Activated CD4-positive, alpha-beta T cell treated with anti-CD3 and anti-CD28 coated beads for 36 hours (primary cell): ENCODE data around the gene PODXL. TPM values are rescaled to one million over a fixed set of nuclear protein-coding genes. Genes with fewer than 3 reads are reported as not detected.

Experiments
- ATAC-seq: fragments of 200-7000 bp; cut with Tn5 transposase; one replicate; pipeline ENCODE4 v1.10.0; 2021; ENCODE audit warnings: mild to moderate bottlenecking, moderate library complexity
- CTCF ChIA-PET: fragments of 350-600 bp; sonication (Branson Sonifier 250); formaldehyde crosslinking; loops from one replicate; lab custom pipeline; 2021; ENCODE audit warnings: antibody characterized with exemption; lab: Charles Lee
- POLR2A ChIA-PET: fragments of 350-600 bp; sonication (Branson Sonifier 250); formaldehyde crosslinking; loops from one replicate; lab custom pipeline; 2021; ENCODE audit warnings: antibody characterized with exemption, inconsistent platforms; lab: Charles Lee
- DNase-seq: peaks from one replicate; pipeline ENCODE4 v3.0.0-alpha.2; 2020
- H3K27ac Mint-ChIP-seq: one replicate; pipeline ENCODE4 v1.8.0; 2021; ENCODE audit warnings: mixed read lengths
- H3K27me3 Mint-ChIP-seq: one replicate; pipeline ENCODE4 v1.8.0; 2021; ENCODE audit warnings: mixed read lengths
- H3K36me3 Mint-ChIP-seq: one replicate; pipeline ENCODE4 v1.8.0; 2021; ENCODE audit warnings: low read depth, mixed read lengths
- H3K4me1 Mint-ChIP-seq: one replicate; pipeline ENCODE4 v1.8.0; 2021; ENCODE audit warnings: mixed read lengths
- H3K4me3 Mint-ChIP-seq: one replicate; pipeline ENCODE4 v1.8.0; 2021; ENCODE audit warnings: mild to moderate bottlenecking, moderate library complexity, mixed read lengths
- H3K9me3 Mint-ChIP-seq: one replicate; pipeline ENCODE4 v1.8.0; 2021; ENCODE audit warnings: low read depth, mixed read lengths
- intact Hi-C, 2 experiments: fragments of 100-400 bp; cut with DNase I in 1 of 2; cut with micrococcal nuclease in 1 of 2; formaldehyde crosslinking; loops; one replicate each; pipeline versions ENCODE4 v1.14.2 to v1.15.1; 2022 to 2024; cut with DNase I, micrococcal nuclease
- total RNA-seq, 2 experiments: library from RNA; stranded (reverse); gene quantifications; one replicate each; pipeline ENCODE4 v1.2.3, GENCODE V29; 2021

Gene PODXL
- total RNA-seq, 2 experiments from 2014 or later, result 0.48 to 0.49 TPM

DNA sequence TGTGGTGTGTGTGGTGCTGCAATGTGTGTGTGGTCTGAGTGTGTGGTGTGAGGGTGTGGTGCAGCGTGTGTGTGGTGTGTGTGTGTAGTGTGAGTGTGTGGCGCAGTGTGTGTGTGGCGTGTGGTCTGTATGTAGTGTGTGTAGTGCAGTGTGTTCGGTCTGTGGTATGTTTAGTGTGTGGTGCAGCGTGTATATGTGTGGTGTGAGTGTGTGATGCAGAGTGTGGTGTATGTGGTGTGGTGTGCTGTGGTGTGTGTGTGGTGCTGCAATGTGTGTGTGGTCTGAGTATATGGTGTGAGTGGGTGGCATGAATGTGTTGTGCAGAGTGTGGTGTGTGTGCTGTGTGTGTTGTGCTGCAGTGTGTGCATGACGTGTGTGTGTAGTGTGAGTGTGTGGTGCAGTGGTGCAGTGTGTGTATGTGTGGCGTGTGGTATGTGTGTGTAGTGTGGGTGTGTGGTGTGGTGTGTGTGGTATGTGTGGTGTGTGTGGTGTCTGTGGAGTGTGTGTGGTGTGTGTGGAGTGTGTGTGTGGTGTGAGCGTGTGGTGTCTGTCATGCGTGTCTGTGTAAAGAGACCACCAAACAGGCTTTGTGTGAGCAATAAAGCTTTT lies 31.0 kb upstream of the PODXL start:
- Mint-ChIP-seq H3K36me3 (no peaks in the 10 kb centered on the region), H3K9me3 (no peaks in the 10 kb centered on the region), H3K4me3 (no peak overlapping the region), H3K27ac (no peak overlapping the region), H3K4me1 (no peaks in the 10 kb centered on the region), H3K27me3 (peaks cover 2% of the 10 kb centered on the region)
- intact Hi-C loops, result no loop called here
- ATAC-seq (no peak), DNase-seq (no peak)
- ChIA-PET POLR2A (no interaction called here), CTCF (no interaction called here)

DNA sequence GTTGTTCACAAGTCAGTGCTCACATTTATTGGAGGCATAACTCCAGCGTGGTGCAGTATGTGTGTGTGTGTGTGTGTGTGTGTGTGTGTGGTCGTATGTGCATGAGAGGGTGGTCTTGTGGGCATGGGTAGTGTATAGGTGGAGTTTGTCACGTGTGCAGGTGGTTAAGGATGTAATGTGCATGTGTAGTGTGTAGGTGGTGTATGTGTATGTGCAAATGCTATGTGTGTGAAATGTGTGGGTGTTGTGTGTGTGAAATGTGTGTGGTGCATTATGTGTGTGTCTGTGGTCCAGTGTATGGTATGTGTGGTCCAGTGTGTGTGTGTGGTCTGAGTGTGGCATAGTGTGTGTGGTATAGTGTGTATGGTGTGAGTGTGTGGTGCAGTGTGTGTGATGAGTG lies 30.3 kb upstream of the PODXL start:
- Mint-ChIP-seq H3K9me3 (no peaks in the 10 kb centered on the region), H3K4me1 (no peaks in the 10 kb centered on the region), H3K27ac (no peak overlapping the region), H3K4me3 (no peak overlapping the region), H3K36me3 (no peaks in the 10 kb centered on the region), H3K27me3 (peaks cover 2% of the 10 kb centered on the region)
- no peak for DNase-seq
- POLR2A ChIA-PET, result no interaction called here
- no peak for ATAC-seq
- CTCF ChIA-PET, result interaction anchor here (0.6 to 1.0 kb wide), 2 partner anchors 39 to 73 kb away, joined by 3 to 6 read pairs; no protein-coding TSS in a partner anchor
- intact Hi-C loops, result no loop called here

DNA sequence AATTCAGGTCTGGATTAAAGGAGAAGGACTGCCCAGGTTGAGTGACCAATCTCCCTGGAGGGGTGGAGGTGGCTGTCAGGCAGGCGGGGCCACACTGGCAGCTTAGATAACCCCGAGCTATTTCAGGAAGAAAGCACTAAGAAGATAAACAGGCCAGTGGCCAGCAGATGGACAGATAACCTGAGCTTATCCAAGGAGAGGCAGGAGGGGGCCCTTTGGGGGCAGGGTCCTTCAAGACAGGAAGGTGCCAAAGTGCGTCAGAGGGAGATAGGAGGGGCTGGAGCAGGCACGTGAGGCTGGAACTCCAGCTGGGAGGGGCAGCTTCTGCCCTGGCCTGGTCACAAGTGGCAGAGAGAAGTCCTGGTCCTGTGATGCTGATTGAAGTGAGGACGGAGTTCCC lies 29.8 kb upstream of the PODXL start:
- H3K27me3 Mint-ChIP-seq, result peaks cover 2% of the 10 kb centered on the region
- CTCF ChIA-PET, result interaction anchor here (0.6 to 1.0 kb wide), 3 partner anchors 34 to 73 kb away, joined by 3 to 6 read pairs (median 3); no protein-coding TSS in a partner anchor

DNA sequence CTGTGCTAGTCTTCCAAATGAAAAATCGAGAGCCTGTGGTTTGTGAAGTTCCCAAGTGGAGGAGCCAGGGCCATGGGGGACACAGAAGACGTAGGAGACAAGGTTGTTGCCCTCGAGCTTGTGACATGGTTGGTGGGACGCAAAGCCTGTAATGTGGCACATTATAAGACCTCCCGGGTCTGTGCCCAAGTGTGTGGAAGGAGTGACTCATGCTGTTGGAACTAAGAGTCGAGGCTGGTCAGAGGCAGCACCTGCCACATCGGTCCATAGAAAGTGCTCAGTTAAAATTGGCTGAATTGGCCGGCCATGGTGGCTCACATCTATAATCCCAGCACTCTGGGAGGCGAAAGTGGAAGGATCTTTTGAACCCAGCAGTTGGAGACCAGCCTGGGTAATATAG lies 27.0 kb upstream of the PODXL start:
- no peak for DNase-seq
- ChIA-PET POLR2A (no interaction called here), CTCF (interaction anchor here (1.0 kb wide), 1 partner anchor 11 kb away, joined by 6 read pairs; no protein-coding TSS in a partner anchor)
- no peak for ATAC-seq
- no peak overlapping the region for H3K27ac Mint-ChIP-seq
- intact Hi-C loops, result no loop called here
- H3K9me3 Mint-ChIP-seq, result no peaks in the 10 kb centered on the region
- no peaks in the 10 kb centered on the region for H3K4me1 Mint-ChIP-seq
- H3K36me3 Mint-ChIP-seq, result no peaks in the 10 kb centered on the region
- H3K27me3 Mint-ChIP-seq, result peaks cover 2% of the 10 kb centered on the region
- no peak overlapping the region for H3K4me3 Mint-ChIP-seq

More for the DNA sequence above, 29.8 kb upstream of the PODXL start:
- no peak overlapping the region for H3K27ac Mint-ChIP-seq
- H3K36me3 Mint-ChIP-seq, result no peaks in the 10 kb centered on the region
- no peaks in the 10 kb centered on the region for H3K4me1 Mint-ChIP-seq
- POLR2A ChIA-PET, result no interaction called here
- intact Hi-C loops, result no loop called here
- ATAC-seq (no peak), DNase-seq (no peak)
- H3K9me3 Mint-ChIP-seq, result no peaks in the 10 kb centered on the region
- no peak overlapping the region for H3K4me3 Mint-ChIP-seq

DNA sequence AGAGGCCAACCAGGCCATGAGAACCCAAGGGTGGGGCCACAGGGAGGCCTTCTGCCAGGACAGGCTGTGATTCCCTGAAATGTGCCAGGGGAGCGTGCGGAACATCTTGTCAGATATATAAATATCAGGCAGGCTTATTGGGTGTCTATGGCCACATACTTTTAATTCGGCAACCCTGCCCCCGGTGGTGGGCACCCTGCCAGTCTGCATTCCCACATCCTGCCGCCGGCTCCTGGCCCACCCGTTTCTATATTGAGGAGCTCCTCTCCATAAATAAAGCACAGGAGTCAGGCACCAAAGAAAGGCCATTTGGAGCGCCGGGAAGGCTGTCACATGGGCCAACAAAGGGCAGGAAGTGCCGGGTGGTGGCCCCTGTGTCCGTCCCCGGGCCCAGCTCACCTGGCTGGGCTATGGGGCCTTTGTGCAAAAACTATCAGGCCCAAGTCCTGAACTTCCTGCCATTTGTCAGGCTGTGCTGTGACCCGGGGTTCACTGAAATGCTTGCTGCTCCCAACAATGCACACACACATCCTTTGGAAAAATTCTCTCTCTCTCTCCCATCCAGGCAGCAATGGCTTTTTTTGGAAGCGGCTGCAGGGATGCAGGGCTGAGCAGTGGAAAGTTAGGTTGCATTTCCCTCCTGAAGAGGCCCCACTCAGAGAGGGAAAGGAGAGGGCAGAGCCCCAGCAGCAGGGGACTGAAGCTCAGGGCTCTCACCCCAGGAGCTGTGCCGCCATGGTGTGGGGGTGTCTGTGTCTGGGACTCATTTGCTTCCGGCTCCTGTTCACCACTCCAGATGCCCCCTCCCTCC lies 25.0 kb upstream of the PODXL start:
- no peak overlapping the region for H3K27ac Mint-ChIP-seq
- ATAC-seq (no peak), DNase-seq (no peak)
- H3K36me3 Mint-ChIP-seq, result no peaks in the 10 kb centered on the region
- H3K4me1 Mint-ChIP-seq, result no peaks in the 10 kb centered on the region
- H3K27me3 Mint-ChIP-seq, result peaks cover 2% of the 10 kb centered on the region
- intact Hi-C loops, result no loop called here
- H3K9me3 Mint-ChIP-seq, result no peaks in the 10 kb centered on the region
- POLR2A ChIA-PET, result no interaction called here
- CTCF ChIA-PET, result interaction anchor here (0.6 kb wide), 1 partner anchor 13 kb away, joined by 3 read pairs; no protein-coding TSS in a partner anchor
- no peak overlapping the region for H3K4me3 Mint-ChIP-seq

DNA sequence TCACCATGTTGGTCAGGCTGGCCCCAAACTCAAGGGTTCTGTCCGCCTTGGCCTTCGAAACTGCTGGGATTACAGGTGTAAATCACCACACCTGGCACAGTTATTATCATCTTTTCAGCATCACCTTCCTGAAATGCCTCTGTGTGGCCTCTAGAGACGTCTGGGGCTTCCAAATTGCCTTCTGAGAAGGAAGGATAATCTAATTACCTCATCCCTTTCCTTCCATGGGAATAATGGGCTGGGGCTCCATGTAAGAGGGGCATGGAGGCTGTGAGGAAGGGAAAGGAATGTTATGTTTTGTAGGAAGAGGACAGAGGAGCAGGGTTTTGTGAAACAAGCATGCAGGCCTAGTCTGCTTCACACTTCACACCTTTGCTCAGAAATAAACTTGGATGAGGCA lies 22.2 kb upstream of the PODXL start:
- CTCF ChIA-PET, result interaction anchor here (0.5 to 0.9 kb wide), 2 partner anchors 20 to 88 kb away, joined by 3 to 4 read pairs; no protein-coding TSS in a partner anchor
- POLR2A ChIA-PET, result no interaction called here
- no peak for ATAC-seq

DNA sequence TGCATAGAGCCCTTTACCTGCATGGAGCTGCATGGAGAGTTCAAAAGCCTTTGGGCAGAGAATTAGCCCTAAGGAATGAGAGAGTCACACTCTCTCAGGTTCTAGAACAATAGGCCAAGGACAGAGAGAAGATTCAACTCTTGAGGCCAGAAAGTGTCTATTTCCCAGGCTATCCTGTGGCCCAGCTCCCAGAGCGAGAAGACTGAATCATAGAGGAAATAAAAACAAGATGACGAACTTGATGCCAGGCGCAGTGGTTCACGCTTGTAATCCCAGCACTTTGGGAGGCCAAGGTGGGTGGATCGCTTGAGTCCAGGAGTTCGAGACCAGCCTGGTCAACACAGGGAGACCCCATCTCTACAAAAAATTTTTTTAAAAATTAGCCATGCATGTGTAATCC lies 18.3 kb upstream of the PODXL start:
- intact Hi-C loops, result no loop called here
- Mint-ChIP-seq H3K4me1 (no peaks in the 10 kb centered on the region), H3K27ac (no peak overlapping the region), H3K9me3 (no peaks in the 10 kb centered on the region), H3K4me3 (no peak overlapping the region), H3K27me3 (no peaks in the 10 kb centered on the region), H3K36me3 (no peaks in the 10 kb centered on the region)
- CTCF ChIA-PET, result interaction anchor here (1.4 kb wide), 1 partner anchor 66 kb away, joined by 7 read pairs; no protein-coding TSS in a partner anchor
- DNase-seq (no peak), ATAC-seq (no peak)
- POLR2A ChIA-PET, result no interaction called here

More for the DNA sequence above, 22.2 kb upstream of the PODXL start:
- H3K27ac Mint-ChIP-seq, result no peak overlapping the region
- no peaks in the 10 kb centered on the region for H3K36me3 Mint-ChIP-seq
- intact Hi-C loops, result no loop called here
- H3K9me3 Mint-ChIP-seq, result no peaks in the 10 kb centered on the region
- H3K4me3 Mint-ChIP-seq, result no peak overlapping the region
- no peak for DNase-seq
- peaks cover 2% of the 10 kb centered on the region for H3K27me3 Mint-ChIP-seq
- H3K4me1 Mint-ChIP-seq, result no peaks in the 10 kb centered on the region

DNA sequence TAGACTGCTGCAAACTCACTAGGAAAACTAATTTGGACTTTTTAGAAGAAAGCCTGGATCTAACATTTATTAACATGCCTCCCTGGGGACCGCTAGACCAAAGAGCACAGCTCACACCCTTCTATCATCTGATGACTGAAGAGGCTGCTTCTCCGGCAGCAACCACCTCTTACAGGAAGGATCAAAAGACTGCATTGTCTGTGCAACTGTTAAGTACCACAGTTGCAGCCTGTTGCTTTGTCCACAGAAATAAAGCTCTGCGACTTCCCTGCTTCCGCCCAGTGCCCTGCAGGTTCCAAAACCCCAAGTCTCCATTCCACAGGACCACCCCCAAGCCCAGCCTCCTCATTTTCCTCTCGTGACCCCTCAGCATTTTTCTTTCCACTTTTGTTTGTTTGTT lies 14.0 kb upstream of the PODXL start:
- Mint-ChIP-seq H3K4me1 (no peaks in the 10 kb centered on the region), H3K36me3 (no peaks in the 10 kb centered on the region), H3K4me3 (no peak overlapping the region), H3K27ac (no peak overlapping the region), H3K9me3 (no peaks in the 10 kb centered on the region), H3K27me3 (no peaks in the 10 kb centered on the region)
- DNase-seq, result no peak
- intact Hi-C loops, result no loop called here
- POLR2A ChIA-PET, result no interaction called here
- no peak for ATAC-seq
- CTCF ChIA-PET, result interaction anchor here (1.8 kb wide), 1 partner anchor 85 kb away, joined by 5 read pairs; no protein-coding TSS in a partner anchor

DNA sequence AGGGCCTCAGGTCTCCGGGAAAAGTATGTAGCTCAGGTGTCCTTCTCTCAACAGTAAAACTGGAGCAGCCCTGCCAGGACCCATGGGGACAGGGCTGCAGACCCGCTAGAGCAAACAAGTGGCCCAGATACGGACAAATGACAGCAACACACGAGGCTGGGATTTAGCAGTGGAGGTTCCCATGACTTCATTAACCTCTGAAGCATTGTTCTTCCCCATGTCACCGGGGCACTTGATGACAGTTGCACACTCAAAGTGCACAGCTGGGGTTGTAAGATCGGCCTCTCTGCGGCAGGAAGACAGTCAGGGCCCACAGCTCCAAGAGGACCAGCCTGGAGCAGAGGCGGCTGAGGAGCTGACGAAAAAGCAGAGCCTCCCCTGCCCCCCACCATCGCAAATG lies 12.5 kb upstream of the PODXL start:
- no peaks in the 10 kb centered on the region for H3K9me3 Mint-ChIP-seq
- H3K4me3 Mint-ChIP-seq, result no peak overlapping the region
- CTCF ChIA-PET, result no interaction called here
- DNase-seq (no peak), ATAC-seq (no peak)
- no peaks in the 10 kb centered on the region for H3K27me3 Mint-ChIP-seq
- H3K4me1 Mint-ChIP-seq, result no peaks in the 10 kb centered on the region
- no peaks in the 10 kb centered on the region for H3K36me3 Mint-ChIP-seq
- intact Hi-C loops, result no loop called here
- POLR2A ChIA-PET, result no interaction called here
- H3K27ac Mint-ChIP-seq, result no peak overlapping the region

DNA sequence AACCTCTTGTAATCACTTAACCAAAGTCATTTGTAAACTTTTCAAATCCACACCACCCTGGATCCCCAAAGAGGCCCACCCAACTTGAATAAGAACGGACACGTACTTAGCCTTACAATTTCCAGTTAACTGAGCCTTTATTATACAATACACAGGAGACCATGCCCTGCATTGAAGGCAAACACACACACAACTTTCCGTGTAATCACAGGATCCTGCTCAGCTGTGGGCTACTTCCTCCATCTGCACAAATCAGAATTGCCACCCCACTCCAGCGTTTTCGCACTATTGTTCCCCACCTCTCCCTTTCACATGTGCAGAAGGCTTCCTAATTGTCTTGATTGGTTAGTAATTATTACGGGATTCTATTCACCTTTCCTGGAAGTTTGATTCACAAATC lies 12.1 kb upstream of the PODXL start:
- DNase-seq (no peak), ATAC-seq (no peak)
- H3K9me3 Mint-ChIP-seq, result no peaks in the 10 kb centered on the region
- no peak overlapping the region for H3K4me3 Mint-ChIP-seq
- POLR2A ChIA-PET, result no interaction called here
- H3K4me1 Mint-ChIP-seq, result no peaks in the 10 kb centered on the region
- no peaks in the 10 kb centered on the region for H3K36me3 Mint-ChIP-seq
- no peak overlapping the region for H3K27ac Mint-ChIP-seq
- intact Hi-C loops, result no loop called here
- no peaks in the 10 kb centered on the region for H3K27me3 Mint-ChIP-seq
- CTCF ChIA-PET, result no interaction called here

DNA sequence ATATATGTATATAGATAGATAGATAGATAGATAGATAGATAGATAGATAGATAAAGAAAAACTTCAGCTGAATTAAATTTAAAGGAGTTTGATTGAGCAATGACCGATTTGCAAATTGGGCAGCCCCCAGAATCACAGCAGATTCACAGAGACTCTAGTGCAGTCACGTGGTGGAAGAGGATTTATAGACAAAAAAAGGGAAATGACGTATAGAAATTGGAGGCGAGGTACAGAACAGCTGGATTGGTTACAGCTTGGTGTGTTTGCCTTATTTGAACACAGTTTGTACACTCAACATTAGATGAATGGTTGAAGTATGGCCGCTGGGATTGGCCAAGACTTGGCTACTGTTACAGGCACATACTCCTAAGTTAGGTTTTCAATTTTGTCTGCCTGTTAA lies 8.2 kb upstream of the PODXL start:
- ChIA-PET POLR2A (no interaction called here), CTCF (interaction anchor here (1.3 kb wide), 1 partner anchor 17 kb away, joined by 4 read pairs; no protein-coding TSS in a partner anchor)
- peaks cover 5% of the 10 kb centered on the region for H3K27me3 Mint-ChIP-seq
- no peak overlapping the region for H3K4me3 Mint-ChIP-seq
- ATAC-seq (no peak), DNase-seq (no peak)
- intact Hi-C loops, result no loop called here
- H3K27ac Mint-ChIP-seq, result no peak overlapping the region
- H3K9me3 Mint-ChIP-seq, result no peaks in the 10 kb centered on the region
- H3K4me1 Mint-ChIP-seq, result no peaks in the 10 kb centered on the region
- H3K36me3 Mint-ChIP-seq, result no peaks in the 10 kb centered on the region

DNA sequence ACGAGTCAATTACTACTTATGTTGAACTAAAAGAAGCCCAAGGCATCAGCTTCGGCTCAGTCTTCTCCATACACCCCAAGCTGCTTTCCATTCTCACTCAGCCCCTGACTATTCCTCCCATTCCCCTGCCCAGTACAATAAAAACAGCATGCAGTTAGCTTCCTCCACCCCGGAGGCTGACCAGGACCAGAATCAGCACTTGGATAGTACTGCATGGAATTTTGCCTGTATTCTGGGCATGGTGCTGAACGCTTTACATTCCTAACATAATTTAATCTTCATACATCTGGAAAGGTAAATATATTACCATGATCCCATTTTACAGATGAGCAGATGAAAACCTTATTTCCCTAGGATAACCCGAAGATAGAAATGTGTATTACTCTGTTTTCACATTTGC lies 7.5 kb upstream of the PODXL start:
- DNase-seq (no peak), ATAC-seq (no peak)
- CTCF ChIA-PET, result interaction anchor here (1.3 kb wide), 1 partner anchor 17 kb away, joined by 4 read pairs; no protein-coding TSS in a partner anchor
- no peak overlapping the region for H3K4me3 Mint-ChIP-seq
- no peak overlapping the region for H3K27ac Mint-ChIP-seq
- no peaks in the 10 kb centered on the region for H3K9me3 Mint-ChIP-seq
- intact Hi-C loops, result no loop called here
- peaks cover 6% of the 10 kb centered on the region for H3K27me3 Mint-ChIP-seq
- POLR2A ChIA-PET, result no interaction called here
- H3K36me3 Mint-ChIP-seq, result no peaks in the 10 kb centered on the region
- H3K4me1 Mint-ChIP-seq, result no peaks in the 10 kb centered on the region
